A673 (cell line): ENCODE measurements around the gene DCLK1. TPM values are rescaled to one million over a fixed set of nuclear protein-coding genes. Genes with fewer than 3 reads are reported as not detected.

Experiments used
- BruUV-seq: library from RNA; stranded (reverse); fragments of 400-500 nt; replicated peaks from 2 replicates; lab custom pipeline; 2021; lab: Mats Ljungman, UMichigan
- CTCF ChIA-PET: fragments of 300-600 bp; sonication (Branson Sonifier 250); formaldehyde crosslinking; loops from one replicate; lab custom pipeline; 2022; ENCODE audit warnings: antibody characterized with exemption; lab: Charles Lee
- POLR2A ChIA-PET: fragments of 300-600 bp; sonication (Branson Sonifier 250); formaldehyde crosslinking; loops from one replicate; lab custom pipeline; 2022; ENCODE audit warnings: antibody characterized with exemption; ENCODE audit not compliant: low non-redundant PET; lab: Charles Lee
- DNase-seq: peaks from one replicate; pipeline ENCODE4 v3.0.0-alpha.2; 2015; ENCODE audit warnings: low spot score
- H3K27ac ChIP-seq: fragments of 200-600 bp; sonication (generic); 2 replicates; pipeline ENCODE4 v1.5.1; 2016; ENCODE audit warnings: mixed run types, low read depth, mild to moderate bottlenecking, mixed read lengths, antibody characterized with exemption, low read length; ENCODE audit not compliant: poor library complexity, severe bottlenecking
- H3K27me3 ChIP-seq: fragments of 200-600 bp; sonication (generic); replicated peaks from 2 replicates; pipeline ENCODE4 v1.6.1; 2017; ENCODE audit warnings: mixed run types, low read depth, mild to moderate bottlenecking, mixed read lengths, antibody characterized with exemption, low read length; ENCODE audit not compliant: insufficient read depth, poor library complexity
- H3K36me3 ChIP-seq: fragments of 200-600 bp; sonication (generic); 2 replicates; pipeline ENCODE4 v1.6.1; 2016; ENCODE audit warnings: mixed run types, mild to moderate bottlenecking, mixed read lengths, antibody characterized with exemption, low read length; ENCODE audit not compliant: insufficient read depth, poor library complexity, severe bottlenecking
- H3K4me1 ChIP-seq: fragments of 200-600 bp; sonication (generic); 2 replicates; pipeline ENCODE4 v1.6.1; 2017; ENCODE audit warnings: mixed run types, mild to moderate bottlenecking, mixed read lengths, antibody characterized with exemption, low read length; ENCODE audit not compliant: insufficient read depth, poor library complexity, severe bottlenecking
- H3K4me3 ChIP-seq: fragments of 200-600 bp; sonication (generic); 2 replicates; pipeline ENCODE4 v1.5.1; 2016; ENCODE audit warnings: low read depth, mixed run types, mild to moderate bottlenecking, mixed read lengths, low read length; ENCODE audit not compliant: poor library complexity, severe bottlenecking
- H3K9me3 ChIP-seq: fragments of 200-600 bp; sonication (generic); 2 replicates; pipeline ENCODE4 v1.6.1; 2016; ENCODE audit warnings: mixed run types, low read depth, mild to moderate bottlenecking, mixed read lengths, antibody characterized with exemption, low read length; ENCODE audit not compliant: poor library complexity, severe bottlenecking
- CTCF ChIP-seq: fragments of 300-800, 200-600 bp; sonication (generic); conservative IDR thresholded peaks from 2 replicates; pipeline ENCODE4 v1.5.1; 2017; ENCODE audit warnings: low read depth, mild to moderate bottlenecking, antibody characterized with exemption, low read length, moderate library complexity, mixed read lengths
- EZH2 ChIP-seq: fragments of 200-600 bp; sonication (generic); IDR thresholded peaks from 2 replicates; pipeline ENCODE4 v1.6.1; 2017; ENCODE audit warnings: borderline replicate concordance, low read depth, mild to moderate bottlenecking, mixed read lengths, antibody characterized with exemption, low read length; ENCODE audit not compliant: poor library complexity, severe bottlenecking
- intact Hi-C: fragments of 100-400 bp; cut with micrococcal nuclease; formaldehyde crosslinking; loops from one replicate; pipeline ENCODE4 v1.10.0; 2022; ENCODE audit not compliant: unreplicated experiment
- total RNA-seq: library from RNA; stranded (reverse); gene quantifications from 2 replicates; pipeline ENCODE4 v1.2.3, GENCODE V29; 2021

DCLK1 gene
- total RNA-seq, 1 experiment from 2014 or later = 11.2 TPM

DNA sequence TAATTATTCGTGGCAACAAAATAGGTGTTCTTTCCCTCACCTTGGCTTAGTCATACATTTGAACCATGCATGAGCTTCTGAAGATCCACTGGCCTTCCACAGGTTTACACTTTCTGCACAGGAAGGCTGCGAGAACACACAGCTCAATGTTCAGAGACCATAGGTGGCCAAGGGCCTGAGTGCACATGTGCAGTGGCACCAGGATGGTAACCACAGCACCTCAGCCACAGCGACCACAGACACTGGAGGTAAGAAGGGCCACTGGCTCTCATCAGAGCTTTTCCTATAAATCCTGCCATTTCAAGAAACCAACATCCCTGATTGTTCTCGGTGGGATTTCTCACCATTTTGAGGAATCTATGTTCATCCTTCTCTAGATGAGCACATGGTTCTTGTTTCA is 1.6 kb downstream of the DCLK1 start:
- no peak overlapping the region for H3K27ac ChIP-seq
- intact Hi-C loops = no loop called here
- H3K27me3 ChIP-seq = peaks cover 12% of the 10 kb centered on the region
- POLR2A ChIA-PET = no interaction called here
- BruUV-seq = no TSS peak
- no peak overlapping the region for H3K4me3 ChIP-seq
- DNase-seq = no peak
- H3K36me3 ChIP-seq = no peaks in the 10 kb centered on the region
- peaks cover 17% of the 10 kb centered on the region for H3K4me1 ChIP-seq
- no peak for TF ChIP-seq CTCF
- no peak for TF ChIP-seq EZH2
- no peaks in the 10 kb centered on the region for H3K9me3 ChIP-seq
- CTCF ChIA-PET = no interaction called here

- Histone ChIP-seq H3K27me3 (peaks cover 8% of the 10 kb centered on the region), H3K27ac (no peak overlapping the region), H3K4me3 (no peak overlapping the region), H3K4me1 (peaks cover 2% of the 10 kb centered on the region), H3K36me3 (no peaks in the 10 kb centered on the region), H3K9me3 (no peaks in the 10 kb centered on the region)
- no peak for TF ChIP-seq CTCF
- no peak for TF ChIP-seq EZH2
- DNase-seq = no peak
- intact Hi-C loops = no loop called here
- POLR2A ChIA-PET = no interaction called here
- CTCF ChIA-PET = no interaction called here
- no TSS peak for BruUV-seq
Observed at GRCh38 chr13:36126491-36126890, 4.7 kb downstream of the DCLK1 start.

DNA sequence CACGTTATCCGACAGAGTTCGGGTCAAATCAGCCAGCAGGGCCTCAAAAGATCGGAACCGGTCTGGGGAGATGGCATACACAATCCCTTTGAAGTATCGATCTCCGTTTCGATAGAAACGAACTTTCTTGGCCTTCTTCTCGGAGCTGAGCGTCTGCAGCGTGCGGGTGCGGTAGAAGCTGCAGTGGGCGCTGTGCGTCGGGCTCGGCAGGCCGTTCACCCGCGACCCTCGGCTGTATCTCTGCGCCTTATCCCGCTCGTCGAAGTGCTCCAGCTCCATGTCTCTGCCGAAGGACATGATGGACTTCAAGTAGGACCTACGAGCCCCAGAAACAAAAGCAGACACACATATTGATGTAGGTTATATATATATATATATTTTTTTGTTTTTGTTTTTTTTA is 5.3 kb downstream of the DCLK1 start:
- ChIA-PET POLR2A (no interaction called here), CTCF (no interaction called here)
- TF ChIP-seq EZH2 (no peak), CTCF (no peak)
- Histone ChIP-seq H3K27ac (no peak overlapping the region), H3K4me1 (peaks cover 2% of the 10 kb centered on the region), H3K9me3 (no peaks in the 10 kb centered on the region), H3K27me3 (peaks cover 6% of the 10 kb centered on the region), H3K4me3 (no peak overlapping the region), H3K36me3 (no peaks in the 10 kb centered on the region)
- no TSS peak for BruUV-seq
- no peak for DNase-seq
- intact Hi-C loops = no loop called here
